Kidney (tissue), 14 donors: ENCODE results near the gene ABTB1. TPM values are rescaled to one million over a fixed set of nuclear protein-coding genes. Genes with fewer than 3 reads are reported as not detected.

Source experiments
- DNase-seq, 5 donors: peaks; one replicate each; pipeline ENCODE4 v3.0.0-alpha.2; 2013 to 2020
- FAIRE-seq: peaks from 2 replicates; lab custom pipeline; 2012; peaks lifted over from hg19 to GRCh38; lab: Jason Lieb, UNC
- H3K27ac ChIP-seq, 2 donors: one replicate each; pipeline ENCODE4 v1.7.0; 2013; ENCODE audit warnings: low read depth in 2 of 2, low read length in 2 of 2, inconsistent platforms in 1 of 2
- H3K27me3 ChIP-seq: one replicate; pipeline ENCODE4 v1.7.1; 2013; ENCODE audit warnings: low read length, inconsistent platforms; ENCODE audit not compliant: control insufficient read depth, insufficient read depth
- H3K36me3 ChIP-seq, 3 donors: one replicate each; pipeline versions ENCODE4 v1.7.0 to v1.7.1; 2013; ENCODE audit warnings: low read length in 3 of 3, control low read depth in 1 of 3, inconsistent platforms in 1 of 3; ENCODE audit not compliant: insufficient read depth in 3 of 3, control insufficient read depth in 2 of 3
- H3K4me1 ChIP-seq, 3 donors: one replicate each; pipeline versions ENCODE4 v1.7.0 to v1.7.1; 2013; ENCODE audit warnings: low read length in 3 of 3, inconsistent platforms in 1 of 3, low read depth in 1 of 3; ENCODE audit not compliant: control insufficient read depth in 2 of 3, insufficient read depth in 2 of 3
- H3K4me3 ChIP-seq, 3 donors: one replicate each; pipeline versions ENCODE4 v1.7.0 to v1.8.1; 2013; ENCODE audit warnings: low read length in 3 of 3, control low read depth in 1 of 3, inconsistent platforms in 1 of 3
- H3K9ac ChIP-seq, 3 donors: one replicate each; pipeline versions ENCODE4 v1.7.0 to v1.7.1; 2013; ENCODE audit warnings: low read length in 3 of 3, control low read depth in 1 of 3, inconsistent platforms in 1 of 3
- H3K9me3 ChIP-seq, 3 donors: one replicate each; pipeline versions ENCODE4 v1.7.0 to v1.7.1; 2013; ENCODE audit warnings: low read length in 3 of 3, control low read depth in 1 of 3, inconsistent platforms in 1 of 3; ENCODE audit not compliant: control insufficient read depth in 2 of 3, insufficient read depth in 1 of 3
- intact Hi-C: fragments of 100-400 bp; cut with DNase I; formaldehyde crosslinking; loops from one replicate; pipeline ENCODE4 v1.11.1; 2022
- polyA plus RNA-seq: library from polyadenylated mRNA; stranded (reverse); fragments of 350-450 nt; fragmentation: Illumina TruSeq; extraction: RNeasy Lipid Tissue Mini Kit (QIAGEN cat#74804); gene quantifications from one replicate; pipeline ENCODE4 v1.2.3, GENCODE V29; 2014; ENCODE audit warnings: low read depth, low replicate concordance; ENCODE audit not compliant: insufficient read depth
- total RNA-seq: library from RNA; stranded (reverse); fragmentation: NEBNext Ultra II Directional; extraction: Animal tissue kit (Norgen Biotek cat#: 25700); gene quantifications from one replicate; pipeline ENCODE4 v1.2.1, GENCODE V29; 2021
- TF ChIP-seq, protein P1 (sequence below): IDR thresholded peaks from 3 replicates; pipeline ENCODE4 v1.5.1; 2012; ENCODE audit warnings: mild to moderate bottlenecking, moderate library complexity, borderline replicate concordance; ENCODE audit not compliant: insufficient read depth; ENCODE audit errors: extremely low read depth
- donor health status: control.
- donor health status: control.
- donor health status: control.
- donor health status: control.
- donor health status: control.
- donor health status: DM: yes; HTN: yes; CAD: no.
- donor health status: Normal renal cell carcinoma (clear cell type).

The ABTB1 gene
- total and polyA plus RNA-seq, 2 donors from 2014 or later = 29.2 to 43.2 TPM

DNA sequence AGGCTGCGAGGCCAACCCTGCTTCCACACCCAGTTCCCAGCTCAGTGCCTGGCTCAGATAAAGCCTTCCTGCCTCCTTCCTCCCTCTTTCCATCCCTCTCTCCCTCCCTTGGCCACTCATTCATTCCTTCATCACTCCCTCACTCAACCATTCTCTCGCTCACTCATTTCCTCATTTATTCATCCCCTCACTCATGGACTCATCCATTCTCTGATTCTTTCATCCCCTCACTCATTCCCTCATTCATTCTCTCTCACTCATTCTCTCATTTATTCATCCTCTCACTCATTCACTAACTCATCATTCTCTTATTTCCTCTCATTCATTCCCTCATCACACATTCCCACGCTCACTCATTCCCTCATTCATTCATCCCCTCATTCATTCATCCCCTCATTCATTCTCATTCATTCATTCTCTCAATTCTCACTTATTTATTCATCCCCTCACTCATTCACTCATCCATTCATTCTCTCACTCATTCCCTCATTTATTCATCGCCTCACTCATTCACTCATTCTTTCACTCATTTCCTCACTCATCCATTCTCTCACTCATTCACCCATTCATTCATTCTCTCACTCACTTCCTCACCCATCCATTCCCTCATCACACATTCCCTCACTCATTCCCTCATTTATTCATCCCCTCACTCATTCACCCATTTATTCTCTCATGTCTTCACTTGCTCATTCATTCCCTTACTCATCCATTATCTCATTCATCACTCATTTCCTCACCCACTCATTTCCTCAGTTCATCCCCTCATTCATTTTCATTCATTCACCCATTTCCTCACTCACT is 13.2 kb downstream of the ABTB1 start:
- TF ChIP-seq, protein P1, sequence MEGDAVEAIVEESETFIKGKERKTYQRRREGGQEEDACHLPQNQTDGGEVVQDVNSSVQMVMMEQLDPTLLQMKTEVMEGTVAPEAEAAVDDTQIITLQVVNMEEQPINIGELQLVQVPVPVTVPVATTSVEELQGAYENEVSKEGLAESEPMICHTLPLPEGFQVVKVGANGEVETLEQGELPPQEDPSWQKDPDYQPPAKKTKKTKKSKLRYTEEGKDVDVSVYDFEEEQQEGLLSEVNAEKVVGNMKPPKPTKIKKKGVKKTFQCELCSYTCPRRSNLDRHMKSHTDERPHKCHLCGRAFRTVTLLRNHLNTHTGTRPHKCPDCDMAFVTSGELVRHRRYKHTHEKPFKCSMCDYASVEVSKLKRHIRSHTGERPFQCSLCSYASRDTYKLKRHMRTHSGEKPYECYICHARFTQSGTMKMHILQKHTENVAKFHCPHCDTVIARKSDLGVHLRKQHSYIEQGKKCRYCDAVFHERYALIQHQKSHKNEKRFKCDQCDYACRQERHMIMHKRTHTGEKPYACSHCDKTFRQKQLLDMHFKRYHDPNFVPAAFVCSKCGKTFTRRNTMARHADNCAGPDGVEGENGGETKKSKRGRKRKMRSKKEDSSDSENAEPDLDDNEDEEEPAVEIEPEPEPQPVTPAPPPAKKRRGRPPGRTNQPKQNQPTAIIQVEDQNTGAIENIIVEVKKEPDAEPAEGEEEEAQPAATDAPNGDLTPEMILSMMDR = no peak
- Histone ChIP-seq H3K27me3 (no peaks in the 10 kb centered on the region), H3K9me3 (no peaks in the 10 kb centered on the region), H3K4me1 (no peaks in the 10 kb centered on the region), H3K9ac (no peak overlapping the region), H3K36me3 (no peaks in the 10 kb centered on the region), H3K27ac (no peak overlapping the region), H3K4me3 (no peak overlapping the region)
- intact Hi-C loops = no loop called here
- DNase-seq = peak in 1 of 5 donors; percentile 9
- no peak for FAIRE-seq

DNA sequence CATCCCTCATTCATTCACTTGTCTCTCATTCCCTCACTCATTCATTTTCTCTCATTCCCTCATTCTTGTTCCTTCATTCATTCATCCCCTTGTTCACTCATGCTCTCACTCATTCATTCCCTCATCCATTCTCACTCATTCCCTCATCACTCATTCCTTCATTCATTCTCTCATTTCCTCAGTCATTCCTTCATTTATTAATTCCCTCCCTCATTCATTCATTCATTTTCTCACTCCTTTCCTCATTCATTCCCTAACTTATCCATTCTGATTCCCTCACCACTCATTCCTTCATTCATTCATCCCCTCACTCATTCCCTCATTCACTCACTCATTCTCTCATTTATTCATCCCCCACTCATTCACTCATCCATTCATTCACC is 13.8 kb downstream of the ABTB1 start:
- TF ChIP-seq, protein P1 = no peak
- Histone ChIP-seq H3K36me3 (no peaks in the 10 kb centered on the region), H3K27ac (no peak overlapping the region), H3K27me3 (no peaks in the 10 kb centered on the region), H3K9me3 (no peaks in the 10 kb centered on the region), H3K4me3 (no peak overlapping the region), H3K9ac (no peak overlapping the region), H3K4me1 (no peaks in the 10 kb centered on the region)
- DNase-seq = no peak
- intact Hi-C loops = no loop called here
- no peak for FAIRE-seq

DNA sequence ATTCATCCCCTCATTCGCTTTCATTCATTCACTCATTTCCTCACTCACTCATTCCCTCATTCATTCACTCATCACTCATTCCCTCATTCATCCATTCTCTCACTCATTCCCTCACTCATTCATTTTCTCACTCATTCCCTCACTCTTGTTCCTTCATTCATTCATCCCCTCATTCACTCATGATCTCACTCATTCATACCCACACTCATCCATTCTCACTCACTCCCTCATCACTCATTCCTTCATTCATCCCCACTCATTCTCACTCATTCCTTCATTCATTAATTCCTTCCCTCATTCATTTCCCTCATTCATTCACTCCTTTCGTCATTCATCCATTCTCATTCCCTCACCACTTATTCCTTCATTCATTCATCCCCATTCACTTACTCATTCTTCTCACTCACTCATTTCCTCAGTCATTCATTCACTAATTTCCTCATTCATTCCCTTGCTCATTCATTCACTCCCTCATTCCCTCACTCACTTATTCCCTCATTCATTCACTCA is 14.5 kb downstream of the ABTB1 start:
- FAIRE-seq (no peak), DNase-seq (no peak)
- Histone ChIP-seq H3K27me3 (no peaks in the 10 kb centered on the region), H3K9ac (no peak overlapping the region), H3K4me1 (no peaks in the 10 kb centered on the region), H3K27ac (no peak overlapping the region), H3K4me3 (no peak overlapping the region), H3K9me3 (no peaks in the 10 kb centered on the region), H3K36me3 (no peaks in the 10 kb centered on the region)
- intact Hi-C loops = no loop called here
- TF ChIP-seq, protein P1 = no peak
